ENCODE results near the gene CTF1.
"Not testable (repeated sequence)": the region's sequence is repeated elsewhere in the genome, so short reads cannot be mapped to it uniquely, and the experiment has no call there.

CTF1 gene

GRCh38 chr16:30888856-30889499, 7.4 kb upstream of the CTF1 start:
- no peak for DNase-seq (ENCODE audit: low read depth in 2 of 2)

- no peak for DNase-seq (ENCODE audit: low read depth in 2 of 2)
Measured at GRCh38 chr16:30889721-30890120, 6.7 kb upstream of the CTF1 start.

GRCh38 chr16:30891043-30891823, 5.2 kb upstream of the CTF1 start:
- DNase-seq (ENCODE audit: low read depth in 2 of 2): not testable (repeated sequence)

GRCh38 chr16:30892670-30893416, 3.6 kb upstream of the CTF1 start:
- no peak for DNase-seq (ENCODE audit: low read depth in 2 of 2)

GRCh38 chr16:30893417-30893743, 3.0 kb upstream of the CTF1 start:
- DNase-seq (ENCODE audit: low read depth in 2 of 2): no peak

- peak; percentile 70 for DNase-seq (ENCODE audit: low read depth in 2 of 2)
Measured at GRCh38 chr16:30893744-30894539, 2.5 kb upstream of the CTF1 start, which contains the start of gene BCL7C. TSS of gene BCL7C (minus strand) at chr16:30894077. CDS start at chr16:30893944, 133 bp downstream.

GRCh38 chr16:30894540-30895368, 1.7 kb upstream of the CTF1 start:
- DNase-seq (ENCODE audit: low read depth in 2 of 2): no peak

- DNase-seq (ENCODE audit: low read depth in 2 of 2): no peak
Measured at GRCh38 chr16:30895627-30896260, 670 bp upstream of the CTF1 start.

GRCh38 chr16:30896889-30897733, 697 bp downstream of the CTF1 start:
- DNase-seq (ENCODE audit: low read depth in 2 of 2): peak; percentile 80 to 81

GRCh38 chr16:30899794-30900193, 3.4 kb downstream of the CTF1 start:
- no peak for DNase-seq (ENCODE audit: low read depth in 2 of 2)

GRCh38 chr16:30900588-30900987, 4.2 kb downstream of the CTF1 start:
- no peak for DNase-seq (ENCODE audit: low read depth in 2 of 2)

GRCh38 chr16:30901201-30902028, 5.0 kb downstream of the CTF1 start:
- no peak for DNase-seq (ENCODE audit: low read depth in 2 of 2)

GRCh38 chr16:30902029-30902972, 5.9 kb downstream of the CTF1 start:
- DNase-seq (ENCODE audit: low read depth in 2 of 2): no peak

- no peak for DNase-seq (ENCODE audit: low read depth in 2 of 2)
Measured at GRCh38 chr16:30903002-30903401, 6.6 kb downstream of the CTF1 start.

GRCh38 chr16:30903596-30903995, 7.2 kb downstream of the CTF1 start:
- no peak for DNase-seq (ENCODE audit: low read depth in 2 of 2)

GRCh38 chr16:30904114-30904780, 7.8 kb downstream of the CTF1 start:
- no peak for DNase-seq (ENCODE audit: low read depth in 2 of 2)

GRCh38 chr16:30907064-30907463, 10.7 kb downstream of the CTF1 start:
- DNase-seq (ENCODE audit: low read depth in 2 of 2): no peak

Measured in fibroblast of skin of left quadriceps (primary cell).